Right atrium auricular region (tissue), 2 donors: ENCODE data around the gene ATP13A2. TPM values are rescaled to one million over a fixed set of nuclear protein-coding genes. Genes with fewer than 3 reads are reported as not detected.
"Not testable (repeated sequence)": the region's sequence is repeated elsewhere in the genome, so short reads cannot be mapped to it uniquely, and the experiment has no call there.

Source experiments
- DNase-seq: peaks from one replicate; pipeline ENCODE4 v3.0.0-alpha.2; 2019; ENCODE audit warnings: low spot score
- H3K27ac ChIP-seq, 2 donors: fragments of 200-600 bp; sonication (generic); 1 replicate in 1 of 2; 2 replicates in 1 of 2; pipeline ENCODE4 v1.5.1; 2016 to 2019
- H3K27me3 ChIP-seq, 2 donors: fragments of 200-600 bp; sonication (generic); one replicate each; pipeline versions ENCODE4 v1.5.1 to v1.6.0; 2017 to 2019
- H3K36me3 ChIP-seq: fragments of 200-600 bp; sonication (generic); one replicate; pipeline ENCODE4 v1.5.1; 2016
- H3K4me1 ChIP-seq, 2 donors: fragments of 200-600 bp; sonication (generic); one replicate each; pipeline versions ENCODE4 v1.5.1 to v1.6.0; 2017 to 2019
- H3K4me3 ChIP-seq, 2 donors: fragments of 200-600 bp; sonication (generic); 1 replicate in 1 of 2; 2 replicates in 1 of 2; pipeline ENCODE4 v1.5.1; 2017 to 2019; ENCODE audit warnings: mild to moderate bottlenecking in 1 of 2, moderate library complexity in 1 of 2
- H3K9me3 ChIP-seq, 2 donors: fragments of 200-600 bp; sonication (generic); one replicate each; pipeline ENCODE4 v1.5.1; 2019
- CTCF ChIP-seq, 2 donors: fragments of 200-600 bp; sonication (generic); IDR thresholded peaks; one replicate each; pipeline ENCODE4 v1.5.1; 2019; ENCODE audit warnings: antibody characterized with exemption in 2 of 2
- total RNA-seq, 2 donors: library from RNA; depleted of rRNA; stranded (reverse); fragments of >200 nt; gene quantifications; one replicate each; pipeline ENCODE4 v1.1.0, GENCODE V29; 2016

Gene ATP13A2
- total RNA-seq, 2 donors from 2014 or later = 13.6 to 24.2 TPM

DNA sequence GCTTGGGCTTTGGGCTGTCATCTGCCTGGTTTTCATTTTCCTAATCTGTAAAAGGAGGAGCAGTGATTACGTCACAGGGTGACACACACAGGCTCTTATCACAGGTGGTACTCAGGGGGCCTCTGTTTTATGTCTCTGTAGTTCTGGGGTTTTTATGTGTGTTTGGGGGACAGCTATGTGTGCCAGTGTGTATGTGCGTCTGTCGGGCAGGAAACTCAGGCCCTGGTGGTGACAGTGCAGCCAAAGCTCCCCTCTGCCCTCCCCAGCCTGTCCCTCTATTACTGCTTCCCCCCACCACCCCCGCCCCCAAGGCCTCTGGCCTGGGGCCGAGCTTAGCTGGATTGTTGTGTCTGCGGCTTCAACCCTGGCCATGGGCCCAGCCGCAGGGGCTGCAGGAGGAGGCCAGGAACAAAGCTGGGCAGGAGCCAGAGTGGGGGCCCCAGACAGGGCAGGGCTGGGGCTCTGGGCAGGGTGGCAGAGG, 44.6 kb downstream of the ATP13A2 start:
- Histone ChIP-seq H3K36me3 (peaks cover 11% of the 10 kb centered on the region), H3K9me3 (no peaks in the 10 kb centered on the region), H3K4me3 (no peak overlapping the region), H3K4me1 (peaks cover 0 to 18% of the 10 kb centered on the region in 2 donors), H3K27me3 (no peaks in the 10 kb centered on the region), H3K27ac (peak overlapping the region; percentile 26 to 27)
- no peak for TF ChIP-seq CTCF (IDR thresholded peaks at IDR 0.05)
- DNase-seq = no peak

DNA sequence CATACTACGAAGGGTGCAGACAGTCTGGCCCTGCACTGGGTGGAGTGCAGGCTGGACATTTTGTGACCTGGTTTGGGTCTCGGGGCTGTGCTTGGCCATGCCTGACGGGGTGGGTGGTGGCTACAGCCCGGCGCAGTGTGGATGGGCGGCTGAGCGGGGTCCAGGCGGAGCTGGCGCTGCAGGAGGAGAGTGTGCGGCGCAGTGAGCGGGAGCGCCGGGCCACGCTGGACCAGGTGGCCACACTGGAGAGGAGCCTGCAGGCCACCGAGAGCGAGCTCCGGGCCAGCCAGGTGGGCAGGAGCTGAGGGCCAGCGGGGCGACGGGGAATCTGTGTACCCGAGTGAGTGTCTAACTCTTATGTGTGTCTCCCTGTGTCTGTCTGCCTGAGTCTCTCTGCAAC, 45.4 kb downstream of the ATP13A2 start:
- no peak for DNase-seq
- no peaks in the 10 kb centered on the region for H3K27me3 ChIP-seq
- H3K27ac ChIP-seq = no peak overlapping the region
- H3K4me3 ChIP-seq = no peak overlapping the region
- H3K36me3 ChIP-seq = peaks cover 11% of the 10 kb centered on the region
- no peaks in the 10 kb centered on the region for H3K9me3 ChIP-seq
- H3K4me1 ChIP-seq = peaks cover 0 to 19% of the 10 kb centered on the region in 2 donors
- TF ChIP-seq CTCF (IDR thresholded peaks at IDR 0.05) = no peak

DNA sequence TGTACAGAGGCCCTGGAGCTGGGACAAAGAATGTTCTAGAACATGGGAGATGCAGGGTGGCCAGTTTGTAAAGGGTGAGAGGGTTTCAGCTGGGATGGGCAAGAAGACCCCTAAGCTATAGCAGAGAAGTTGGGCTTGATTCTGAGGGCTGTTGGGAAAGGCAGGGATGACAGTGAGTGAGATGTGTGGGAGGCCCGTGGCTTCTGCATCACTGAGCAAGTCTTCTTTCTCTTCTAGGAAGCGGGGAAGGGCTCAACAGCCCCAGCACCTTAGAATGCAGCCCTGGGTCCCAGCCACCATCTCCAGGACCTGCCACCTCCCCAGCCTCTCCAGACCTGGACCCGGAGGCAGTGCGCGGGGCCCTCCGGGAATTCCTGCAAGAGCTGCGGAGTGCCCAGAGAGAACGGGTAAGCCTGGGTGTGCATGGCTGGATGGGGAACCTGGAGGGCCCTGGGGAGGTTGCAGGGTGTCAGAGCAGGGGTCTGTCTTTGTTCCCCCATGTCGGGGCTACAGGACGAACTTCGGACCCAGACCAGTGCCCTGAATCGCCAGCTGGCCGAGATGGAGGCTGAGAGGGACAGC, 46.2 kb downstream of the ATP13A2 start:
- Histone ChIP-seq H3K4me3 (no peak overlapping the region), H3K4me1 (peaks cover 0 to 25% of the 10 kb centered on the region in 2 donors), H3K9me3 (no peaks in the 10 kb centered on the region), H3K27me3 (no peaks in the 10 kb centered on the region), H3K36me3 (peaks cover 11% of the 10 kb centered on the region), H3K27ac (no peak overlapping the region)
- TF ChIP-seq CTCF (IDR thresholded peaks at IDR 0.05) = no peak
- DNase-seq = no peak

DNA sequence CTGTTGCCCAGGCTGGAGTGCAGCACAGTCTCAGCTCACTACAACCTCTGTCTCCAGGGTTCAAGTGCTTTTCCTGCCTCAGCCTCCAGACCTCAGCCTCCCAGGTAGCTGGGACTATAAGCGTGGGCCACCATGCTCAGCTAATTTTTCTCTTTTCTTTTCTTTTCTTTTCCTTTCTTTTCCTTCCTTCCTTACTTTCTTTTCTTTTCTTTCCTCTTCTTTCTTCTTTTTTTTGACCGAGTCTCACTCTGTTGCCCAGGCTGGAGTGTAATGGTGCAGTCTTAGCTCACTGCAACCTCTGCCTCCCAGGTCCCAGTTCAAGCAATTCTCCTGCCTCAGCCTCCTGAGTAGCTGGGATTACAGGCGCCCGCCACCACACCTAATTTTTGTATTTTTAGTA, 47.6 kb downstream of the ATP13A2 start:
- Histone ChIP-seq H3K4me1 (peaks cover 0 to 27% of the 10 kb centered on the region in 2 donors), H3K36me3 (peaks cover 11% of the 10 kb centered on the region)
- DNase-seq, H3K27ac ChIP-seq, H3K4me3 ChIP-seq, H3K27me3 ChIP-seq, H3K9me3 ChIP-seq: not testable (repeated sequence)

GRCh38 chr1:16961297-16962133, 50.2 kb downstream of the ATP13A2 start:
- Histone ChIP-seq H3K9me3 (no peaks in the 10 kb centered on the region), H3K4me3 (peak overlapping the region in 1 of 2 donors; percentile 42), H3K27ac (no peak overlapping the region), H3K27me3 (no peaks in the 10 kb centered on the region), H3K36me3 (peaks cover 10% of the 10 kb centered on the region), H3K4me1 (peaks cover 0 to 13% of the 10 kb centered on the region in 2 donors)
- TF ChIP-seq CTCF (IDR thresholded peaks at IDR 0.05) = no peak
- no peak for DNase-seq

DNA sequence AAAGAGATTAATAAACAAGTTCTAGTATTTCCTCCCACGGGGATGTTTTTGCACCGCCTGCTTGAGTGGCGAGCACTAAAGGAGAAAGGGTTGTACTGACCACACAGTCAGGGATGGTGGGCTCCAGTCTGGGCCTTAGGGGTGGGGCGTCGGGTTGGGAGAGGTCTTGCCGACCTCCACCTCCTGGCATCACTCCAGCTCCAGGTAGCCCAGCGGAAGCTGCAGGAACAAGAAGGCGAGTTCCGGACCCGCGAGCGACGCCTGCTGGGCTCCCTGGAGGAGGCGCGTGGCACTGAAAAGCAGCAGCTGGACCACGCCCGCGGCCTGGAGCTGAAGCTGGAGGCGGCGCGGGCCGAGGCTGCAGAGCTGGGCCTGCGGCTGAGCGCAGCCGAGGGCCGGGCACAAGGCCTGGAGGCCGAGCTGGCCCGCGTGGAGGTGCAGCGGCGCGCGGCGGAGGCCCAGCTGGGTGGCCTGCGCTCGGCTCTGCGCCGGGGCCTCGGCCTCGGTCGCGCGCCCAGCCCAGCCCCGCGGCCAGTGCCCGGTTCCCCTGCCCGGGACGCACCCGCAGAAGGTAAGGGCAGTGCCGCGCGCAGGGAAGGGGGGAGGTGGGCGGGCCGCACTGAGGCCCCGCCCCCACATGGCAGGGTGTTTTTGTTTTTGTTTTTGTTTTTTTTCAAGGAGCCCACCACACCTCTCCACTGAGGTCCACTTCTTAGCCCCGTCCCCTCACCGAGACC, 51.0 kb downstream of the ATP13A2 start:
- H3K4me3 ChIP-seq = peak overlapping the region; percentile 10 to 42
- peak overlapping the region; percentile 23 to 39 for H3K27ac ChIP-seq
- peak; percentile 52 to 71 for TF ChIP-seq CTCF (IDR thresholded peaks at IDR 0.05)
- no peaks in the 10 kb centered on the region for H3K27me3 ChIP-seq
- H3K9me3 ChIP-seq = no peaks in the 10 kb centered on the region
- peak; percentile 82 for DNase-seq
- peaks cover 2% of the 10 kb centered on the region for H3K36me3 ChIP-seq
- peaks cover 0 to 9% of the 10 kb centered on the region in 2 donors for H3K4me1 ChIP-seq
